CD14-positive monocyte (primary cell): ENCODE measurements around the gene TBCD. TPM values are rescaled to one million over a fixed set of nuclear protein-coding genes. Genes with fewer than 3 reads are reported as not detected.
A peak's percentile ranks its signal among the peaks of the same experiment; 100 is the strongest.

Experiments
- DNase-seq, 3 donors: peaks; one replicate each; pipeline ENCODE4 v3.0.0-alpha.2; 2011 to 2022
- H2AFZ ChIP-seq: 2 replicates; pipeline ENCODE4 v1.6.0; 2012; ENCODE audit warnings: mild to moderate bottlenecking, low read depth, low read length, inconsistent platforms; ENCODE audit not compliant: insufficient read depth, poor library complexity, severe bottlenecking
- H3K27ac ChIP-seq, 2 donors: 1 replicate in 1 of 2; 2 replicates in 1 of 2; pipeline ENCODE4 v1.5.1; 2012 to 2013; ENCODE audit warnings: low read length in 2 of 2, control low read depth in 1 of 2, inconsistent platforms in 1 of 2, low read depth in 1 of 2, mild to moderate bottlenecking in 1 of 2
- H3K27me3 ChIP-seq, 2 donors: one replicate each; pipeline versions ENCODE4 v1.6.0 to v1.6.1; 2011 to 2013; ENCODE audit warnings: low read length in 2 of 2; ENCODE audit not compliant: control insufficient read depth in 2 of 2, insufficient read depth in 2 of 2
- H3K36me3 ChIP-seq, 2 donors: replicated peaks in 1 of 2; 1 replicate in 1 of 2; 2 replicates in 1 of 2; pipeline versions ENCODE4 v1.5.1 to v1.6.1; 2012 to 2013; ENCODE audit warnings: low read length in 2 of 2, control low read depth in 1 of 2, inconsistent platforms in 1 of 2, mild to moderate bottlenecking in 1 of 2; ENCODE audit not compliant: insufficient read depth in 2 of 2, control insufficient read depth in 1 of 2
- H3K4me1 ChIP-seq, 2 donors: 1 replicate in 1 of 2; 2 replicates in 1 of 2; pipeline versions ENCODE4 v1.5.1 to v1.6.1; 2012 to 2013; ENCODE audit warnings: low read length in 2 of 2, control low read depth in 1 of 2, inconsistent platforms in 1 of 2, mild to moderate bottlenecking in 1 of 2, moderate library complexity in 1 of 2; ENCODE audit not compliant: insufficient read depth in 2 of 2, control insufficient read depth in 1 of 2
- H3K4me2 ChIP-seq: replicated peaks from 2 replicates; pipeline ENCODE3; 2012; ENCODE audit warnings: low read length, moderate library complexity, mild to moderate bottlenecking; ENCODE audit not compliant: poor library complexity, severe bottlenecking; ENCODE audit errors: extremely low read depth
- H3K4me3 ChIP-seq, 3 experiments: fragments of 200-600 bp in 1 of 3; sonication (generic) in 1 of 3; replicated peaks in 1 of 3; 1 replicate in 2 of 3; 2 replicates in 1 of 3; pipeline ENCODE4 v1.5.1; 2011 to 2013; ENCODE audit warnings: low read length in 3 of 3, mild to moderate bottlenecking in 3 of 3, control low read depth in 2 of 3, low read depth in 2 of 3, inconsistent platforms in 1 of 3, moderate library complexity in 1 of 3
- H3K79me2 ChIP-seq: 2 replicates; pipeline ENCODE4 v1.6.0; 2012; ENCODE audit warnings: mild to moderate bottlenecking, control low read depth, inconsistent platforms, low read length, moderate library complexity; ENCODE audit not compliant: insufficient read depth
- H3K9ac ChIP-seq: 2 replicates; pipeline ENCODE4 v1.6.0; 2017; ENCODE audit warnings: low read length, mild to moderate bottlenecking; ENCODE audit not compliant: insufficient read depth, poor library complexity, severe bottlenecking
- H3K9me3 ChIP-seq, 2 donors: replicated peaks in 1 of 2; 1 replicate in 1 of 2; 2 replicates in 1 of 2; pipeline versions ENCODE4 v1.5.1 to v1.6.1; 2012 to 2013; ENCODE audit warnings: low read length in 2 of 2, control low read depth in 1 of 2; ENCODE audit not compliant: control insufficient read depth in 1 of 2, insufficient read depth in 1 of 2
- H4K20me1 ChIP-seq: 2 replicates; pipeline ENCODE4 v1.6.0; 2012; ENCODE audit warnings: mild to moderate bottlenecking, low read length, control low read depth, moderate library complexity; ENCODE audit not compliant: insufficient read depth
- H3K27ac Mint-ChIP-seq, 7 donors: one replicate each; pipeline ENCODE4 v1.8.0; 2020; ENCODE audit warnings: mild to moderate bottlenecking in 7 of 7, mixed read lengths in 7 of 7, moderate library complexity in 6 of 7, inconsistent platforms in 2 of 7
- H3K27me3 Mint-ChIP-seq, 3 donors: one replicate each; pipeline ENCODE4 v1.8.0; 2021 to 2022; ENCODE audit warnings: low read depth in 3 of 3, mild to moderate bottlenecking in 3 of 3, mixed read lengths in 3 of 3, moderate library complexity in 3 of 3, inconsistent platforms in 1 of 3
- H3K36me3 Mint-ChIP-seq, 2 donors: one replicate each; pipeline ENCODE4 v1.8.0; 2020; ENCODE audit warnings: mixed read lengths in 2 of 2, inconsistent platforms in 1 of 2, mild to moderate bottlenecking in 1 of 2
- H3K4me1 Mint-ChIP-seq: one replicate; pipeline ENCODE4 v1.8.0; 2020; ENCODE audit warnings: mild to moderate bottlenecking, mixed read lengths
- H3K4me3 Mint-ChIP-seq, 2 donors: one replicate each; pipeline ENCODE4 v1.8.0; 2020; ENCODE audit warnings: mild to moderate bottlenecking in 2 of 2, mixed read lengths in 2 of 2, moderate library complexity in 1 of 2
- H3K9me3 Mint-ChIP-seq, 7 donors: one replicate each; pipeline ENCODE4 v1.8.0; 2020 to 2022; ENCODE audit warnings: mixed read lengths in 7 of 7, mild to moderate bottlenecking in 6 of 7, moderate library complexity in 6 of 7, inconsistent platforms in 2 of 7
- CTCF ChIP-seq: fragments of 200-600 bp; IDR thresholded peaks from one replicate; pipeline ENCODE4 v1.8.0; 2022; ENCODE audit warnings: antibody characterized with exemption, mild to moderate bottlenecking
- WGBS: methylation state at CpG from one replicate; pipeline ENCODE4 v1.1.5; 2013; ENCODE audit warnings: missing lambda C conversion rate; ENCODE audit not compliant: insufficient coverage; 5-methylcytosine and 5-hydroxymethylcytosine counted together
- intact Hi-C, 2 donors: fragments of 100-400 bp; cut with micrococcal nuclease; formaldehyde crosslinking; loops; one replicate each; pipeline versions ENCODE4 v1.15.0 to v1.15.1; 2023
- polyA plus RNA-seq, 3 donors: library from polyadenylated mRNA; depleted of rRNA in 1 of 3; unstranded in 2 of 3; stranded (reverse) in 1 of 3; fragments of 300-500 nt in 2 of 3; fragments of >200 nt in 1 of 3; fragmentation: Illumina TruSeq in 2 of 3; gene quantifications; 1 replicate in 2 of 3; 2 replicates in 1 of 3; pipeline ENCODE4 v1.2.3, GENCODE V29; 2012 to 2021

TBCD gene
- polyA plus RNA-seq, 3 donors = 54.7 to 74.0 (median 66.6) TPM

- TF ChIP-seq CTCF = no peak
- Mint-ChIP-seq H3K9me3 (peaks cover 10 to 29% (median 16%) of the 10 kb centered on the region in 7 donors), H3K4me1 (peaks cover 11% of the 10 kb centered on the region), H3K4me3 (no peak overlapping the region), H3K36me3 (peaks cover 48 to 80% of the 10 kb centered on the region in 2 donors), H3K27ac (peak overlapping the region in 4 of 7 donors; percentile 5 to 70 (median 38)), H3K27me3 (no peaks in the 10 kb centered on the region)
- H3K27me3 ChIP-seq = no peaks in the 10 kb centered on the region
- no peak overlapping the region for H2AFZ ChIP-seq
- no peak overlapping the region for H3K27ac ChIP-seq
- H3K9ac ChIP-seq = no peak overlapping the region
- H3K4me3 ChIP-seq = no peak overlapping the region
- no peaks in the 10 kb centered on the region for H4K20me1 ChIP-seq
- intact Hi-C loops = no loop called here
- 70% methylated on average over 7 of the region's 13 CpGs for WGBS
- peaks cover 8 to 47% of the 10 kb centered on the region in 2 donors for H3K36me3 ChIP-seq
- no peaks in the 10 kb centered on the region for H3K79me2 ChIP-seq
- H3K9me3 ChIP-seq = peaks cover 4 to 12% of the 10 kb centered on the region in 2 donors
- DNase-seq = no peak
- no peak overlapping the region for H3K4me2 ChIP-seq
- no peaks in the 10 kb centered on the region for H3K4me1 ChIP-seq
Observed at GRCh38 chr17:82815790-82816305, 64.0 kb downstream of the TBCD start.

GRCh38 chr17:82816358-82816757 is 64.5 kb downstream of the TBCD start:
- Histone ChIP-seq H3K4me3 (no peak overlapping the region), H3K4me2 (no peak overlapping the region), H3K4me1 (no peaks in the 10 kb centered on the region), H3K9me3 (peaks cover 4 to 12% of the 10 kb centered on the region in 2 donors), H3K27ac (no peak overlapping the region), H3K27me3 (no peaks in the 10 kb centered on the region), H3K9ac (no peak overlapping the region), H3K79me2 (no peaks in the 10 kb centered on the region), H3K36me3 (peaks cover 7 to 42% of the 10 kb centered on the region in 2 donors), H4K20me1 (no peaks in the 10 kb centered on the region), H2AFZ (no peak overlapping the region)
- H3K36me3 Mint-ChIP-seq = peaks cover 49 to 77% of the 10 kb centered on the region in 2 donors
- H3K9me3 Mint-ChIP-seq = peaks cover 11 to 29% (median 16%) of the 10 kb centered on the region in 7 donors
- H3K27ac Mint-ChIP-seq = peak overlapping the region in 5 of 7 donors; percentile 4 to 84 (median 48)
- intact Hi-C loops = no loop called here
- DNase-seq = no peak
- no peak for TF ChIP-seq CTCF
- peaks cover 11% of the 10 kb centered on the region for H3K4me1 Mint-ChIP-seq
- no peaks in the 10 kb centered on the region for H3K27me3 Mint-ChIP-seq
- H3K4me3 Mint-ChIP-seq = no peak overlapping the region
- no CpG with 5 or more reads among the region's 7 CpGs for WGBS
